ENCODE results near the gene ZNF846.
"Not testable (repeated sequence)": the region's sequence is repeated elsewhere in the genome, so short reads cannot be mapped to it uniquely, and the experiment has no call there.

ZNF846 gene

DNA sequence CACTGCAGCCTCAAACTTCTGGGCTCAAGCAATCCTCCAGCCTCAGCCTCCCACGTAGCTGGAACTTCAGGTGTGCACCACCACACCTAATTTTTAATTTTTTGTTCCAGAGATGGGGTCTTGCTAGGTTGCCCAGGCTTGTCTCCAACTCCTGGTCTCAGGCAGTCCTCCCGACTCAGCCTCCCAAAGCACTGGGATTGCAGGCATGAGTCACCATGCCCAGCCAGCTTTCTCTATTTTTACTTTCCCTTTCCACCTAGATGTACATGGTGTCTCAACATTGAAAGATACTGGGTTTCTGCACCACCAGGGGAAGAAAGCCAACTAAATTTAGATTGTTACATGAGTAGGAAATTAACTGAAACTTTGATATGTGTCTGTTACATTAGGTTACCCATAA lies 13.8 kb upstream of the ZNF846 start:
- no peak for DNase-seq

DNA sequence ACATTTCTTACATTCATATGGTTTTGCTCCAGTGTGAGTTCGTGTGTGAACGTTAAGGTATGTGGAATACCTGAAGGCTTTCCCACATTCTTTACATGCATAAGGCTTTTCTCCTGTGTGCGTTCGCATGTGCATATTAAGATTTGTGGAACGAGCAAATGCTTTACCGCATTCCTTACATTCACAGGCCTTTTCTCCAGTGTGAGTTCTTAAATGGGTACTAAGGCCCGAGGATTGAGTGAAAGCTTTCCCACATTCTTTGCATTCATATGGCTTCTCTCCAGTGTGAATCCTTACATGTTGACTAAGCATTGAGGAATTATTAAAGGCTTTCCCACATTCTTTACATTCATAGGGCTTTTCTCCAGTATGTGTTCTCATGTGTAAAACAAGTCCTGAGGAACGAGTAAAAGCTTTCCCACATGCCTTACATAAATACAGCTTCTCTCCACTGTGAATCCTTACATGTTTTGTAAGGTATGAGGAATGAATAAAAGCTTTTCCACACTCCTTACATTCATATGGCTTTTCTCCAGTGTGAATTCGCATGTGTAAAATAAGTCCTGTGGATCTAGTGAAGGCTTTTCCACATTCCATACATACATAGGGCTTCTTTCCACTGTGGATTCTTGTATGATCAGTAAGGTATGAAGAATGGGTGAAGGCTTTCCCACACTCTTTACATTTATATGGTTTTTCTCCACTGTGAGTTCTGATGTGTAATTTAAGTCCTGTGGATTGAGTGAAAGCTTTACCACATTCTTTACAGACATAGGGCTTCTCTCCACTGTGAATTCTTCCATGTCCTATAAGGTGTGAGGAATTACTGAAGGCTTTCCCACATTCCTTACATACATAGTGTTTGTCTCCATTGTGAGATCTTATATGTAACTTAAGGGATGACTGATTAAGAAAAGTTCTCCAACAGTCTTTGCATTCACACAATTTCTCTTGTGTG lies 10.7 kb downstream of the ZNF846 start:
- DNase-seq: no peak

DNA sequence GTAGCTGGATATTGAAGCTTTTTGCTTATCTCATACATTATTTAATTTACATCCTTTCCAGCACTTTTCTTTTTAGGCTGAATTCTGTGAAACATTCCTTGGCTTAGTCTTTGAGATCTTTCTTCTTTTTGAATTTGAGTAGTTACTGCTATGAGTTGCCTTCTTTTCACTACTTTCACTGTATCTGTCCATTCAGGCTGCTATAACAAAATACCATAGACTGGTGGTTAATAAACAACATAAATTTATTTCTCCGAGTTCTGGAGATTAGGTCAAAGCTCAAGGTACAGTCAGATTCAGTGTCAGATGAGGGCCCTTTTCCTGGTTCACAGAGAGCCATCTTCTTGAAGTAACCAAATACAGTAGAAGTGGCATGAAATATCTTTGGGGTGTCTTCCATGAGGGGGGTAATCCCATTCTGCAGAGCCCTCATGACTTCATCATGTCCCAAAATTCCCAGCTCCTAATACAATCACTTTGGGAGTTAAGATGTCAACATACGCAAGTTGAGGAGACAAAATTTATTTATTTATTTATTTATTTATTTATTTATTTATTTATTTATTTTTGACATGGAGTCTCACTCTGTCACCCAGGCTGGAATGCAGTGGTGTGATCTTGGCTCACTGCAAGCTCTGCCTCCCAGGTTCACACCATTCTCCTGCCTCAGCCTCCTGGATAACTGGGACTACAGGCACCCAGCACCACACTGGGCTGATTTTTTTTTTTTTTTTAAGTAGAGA lies 15.7 kb downstream of the ZNF846 start:
- DNase-seq: no peak

DNA sequence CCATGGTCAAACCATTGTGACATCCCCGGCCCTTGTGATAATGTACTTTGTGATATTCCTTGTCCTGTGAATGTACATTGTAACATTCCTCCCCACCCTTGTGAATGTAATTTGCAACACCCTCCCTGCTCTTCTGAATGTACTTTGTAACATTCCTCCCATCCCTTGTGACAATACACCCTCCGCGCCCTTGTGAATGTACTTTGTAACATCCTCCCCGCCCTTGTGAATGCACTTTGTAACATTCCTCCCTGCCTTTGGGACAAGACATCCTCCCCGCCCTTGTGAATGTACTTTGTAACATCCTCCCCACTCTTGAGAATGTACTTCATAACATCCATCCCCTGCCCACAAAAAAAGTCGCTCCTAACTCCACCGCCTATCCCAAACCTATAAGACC lies 17.1 kb downstream of the ZNF846 start:
- DNase-seq: no peak

DNA sequence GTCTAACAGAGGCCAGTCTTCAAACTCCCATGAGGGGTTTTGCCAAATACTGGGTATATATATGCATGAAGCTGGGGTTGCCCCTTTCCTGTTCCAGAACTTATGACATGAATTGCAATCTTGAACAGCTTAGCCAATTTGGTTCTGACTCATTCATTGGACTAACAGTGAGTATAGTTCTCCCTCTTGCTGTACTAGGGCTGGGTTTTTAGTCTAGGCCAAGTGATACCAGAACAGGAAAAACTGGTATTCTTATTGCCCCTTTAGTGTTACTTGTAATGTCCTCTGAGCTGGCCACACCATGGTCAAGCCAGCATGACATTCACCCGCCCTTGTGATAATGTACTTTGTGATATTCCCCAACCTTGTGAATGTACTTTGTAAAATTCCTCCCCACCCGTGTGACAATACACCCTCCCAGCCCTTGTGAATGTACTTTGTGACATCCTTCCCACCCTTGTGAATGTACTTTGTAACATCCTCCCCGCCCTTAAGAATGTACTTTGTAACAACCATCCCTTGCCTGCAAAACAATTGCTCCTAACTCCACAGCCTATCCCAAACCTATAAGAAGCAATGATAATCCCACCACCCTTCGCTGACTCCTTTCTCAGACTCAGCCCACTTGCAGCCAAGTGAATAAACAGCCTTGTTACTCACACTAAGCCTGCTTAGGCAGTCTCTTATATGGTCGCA lies 26.9 kb downstream of the ZNF846 start:
- DNase-seq: no peak

DNA sequence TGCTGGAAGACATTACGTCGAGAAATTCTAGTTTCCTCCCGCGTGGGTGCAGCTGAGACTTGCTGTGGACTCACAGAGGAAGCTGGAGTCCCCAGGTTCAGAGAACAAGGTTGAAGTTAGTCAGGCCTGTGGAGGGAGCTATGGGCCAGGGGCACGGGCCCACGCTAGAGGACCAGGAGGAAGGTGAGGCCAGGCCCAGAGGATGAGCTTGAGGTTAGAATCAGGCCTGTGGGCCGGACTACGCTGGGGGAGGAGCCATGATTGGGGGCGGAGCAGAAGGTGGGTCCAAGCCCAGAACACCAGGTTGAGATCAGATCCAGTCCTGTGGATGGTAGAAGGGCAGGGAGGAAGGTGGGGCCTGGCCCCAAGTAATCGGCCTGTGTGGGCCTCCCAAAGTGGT lies 32.6 kb downstream of the ZNF846 start:
- no peak for DNase-seq

DNA sequence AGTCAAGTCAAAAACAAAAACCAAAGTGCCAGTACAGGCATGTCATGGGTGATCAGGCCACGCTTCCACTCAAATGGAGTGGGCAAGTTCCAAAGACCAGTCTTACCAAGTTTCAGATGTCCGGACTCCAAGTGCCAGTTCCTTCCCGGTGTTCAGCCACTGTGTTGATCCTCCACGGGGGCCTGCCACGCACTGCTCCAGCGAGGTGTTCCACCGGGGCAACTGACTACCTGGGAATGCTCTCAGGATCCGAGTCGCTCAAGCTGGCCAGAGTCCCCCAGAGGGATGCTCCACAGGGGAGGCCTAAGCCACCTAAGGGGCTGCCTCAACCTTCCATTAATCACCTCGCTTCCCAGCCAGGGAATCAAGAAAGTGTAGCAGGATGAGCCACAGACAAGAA lies 38.5 kb downstream of the ZNF846 start:
- DNase-seq: not testable (repeated sequence)

DNA sequence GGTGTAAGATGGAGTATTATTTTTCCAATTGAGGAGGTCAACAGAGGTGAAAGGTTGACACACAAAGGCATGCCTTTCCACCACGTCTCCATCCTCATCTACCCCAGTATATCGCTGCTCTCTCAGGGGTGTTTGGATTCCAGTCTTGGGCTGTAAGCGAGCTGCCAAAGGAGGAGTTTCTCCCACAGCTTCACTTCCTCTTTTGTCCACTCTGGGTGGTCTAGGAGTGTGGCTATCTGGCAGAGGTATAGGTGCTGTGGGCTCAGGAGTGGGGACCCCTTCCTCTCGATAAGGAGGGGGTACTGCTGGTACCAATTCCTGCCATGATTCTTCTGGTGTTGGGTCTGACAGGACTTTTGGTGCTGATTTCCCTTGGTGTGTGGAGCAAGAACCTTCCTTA lies 39.4 kb downstream of the ZNF846 start:
- no peak for DNase-seq

DNA sequence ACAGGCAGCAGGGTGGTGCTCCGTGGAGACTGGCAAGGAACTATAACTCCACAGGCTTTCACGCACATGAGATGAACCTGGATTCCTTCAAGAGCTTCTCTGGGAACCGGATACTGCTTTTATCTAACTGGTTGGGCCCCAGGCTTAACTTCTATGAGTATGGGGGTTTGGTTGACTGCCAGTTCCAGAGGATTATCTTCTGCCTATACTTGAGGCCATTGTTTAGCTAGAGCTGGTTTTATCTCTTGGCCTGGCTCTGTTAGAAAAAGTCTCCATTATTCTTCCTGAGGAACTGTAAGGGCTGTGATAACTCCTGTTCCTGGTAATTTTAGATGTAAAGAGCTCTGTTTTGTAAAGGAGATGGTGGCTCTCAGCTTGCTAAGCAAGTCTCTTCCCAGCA lies 40.9 kb downstream of the ZNF846 start:
- no peak for DNase-seq

DNA sequence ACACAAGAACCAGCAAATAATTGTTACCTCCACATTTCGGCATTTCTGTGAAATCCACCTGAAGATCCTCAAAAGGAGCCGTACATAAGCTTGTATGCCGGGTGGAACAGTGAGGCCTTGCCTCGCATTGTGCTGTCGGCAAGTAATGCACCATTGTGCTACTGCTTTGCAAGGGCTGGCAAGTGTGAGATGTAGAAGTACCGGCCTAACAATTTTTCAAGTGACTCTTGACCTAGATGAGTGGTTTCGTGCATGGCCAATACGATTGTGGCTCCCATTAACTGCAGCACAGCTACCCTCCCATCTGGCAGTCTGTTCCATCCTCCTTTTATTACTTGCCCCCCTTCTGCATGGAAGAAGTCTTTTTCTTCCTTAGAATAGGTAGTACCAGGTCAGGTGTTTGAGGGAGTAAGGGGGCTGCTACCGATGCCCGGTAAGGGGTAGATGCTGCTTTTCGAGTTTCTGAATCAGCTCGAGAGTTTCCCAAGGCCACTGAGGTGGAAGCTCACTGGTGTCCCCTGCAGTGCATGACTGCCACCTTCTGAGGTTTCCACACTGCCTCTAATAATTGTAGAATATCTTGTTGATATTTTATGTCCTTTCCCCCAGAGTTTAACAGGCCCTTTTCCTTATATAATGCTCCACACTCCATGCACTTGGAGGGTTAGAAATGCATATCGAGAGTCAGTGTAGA lies 42.9 kb downstream of the ZNF846 start:
- not testable (repeated sequence) for DNase-seq

DNA sequence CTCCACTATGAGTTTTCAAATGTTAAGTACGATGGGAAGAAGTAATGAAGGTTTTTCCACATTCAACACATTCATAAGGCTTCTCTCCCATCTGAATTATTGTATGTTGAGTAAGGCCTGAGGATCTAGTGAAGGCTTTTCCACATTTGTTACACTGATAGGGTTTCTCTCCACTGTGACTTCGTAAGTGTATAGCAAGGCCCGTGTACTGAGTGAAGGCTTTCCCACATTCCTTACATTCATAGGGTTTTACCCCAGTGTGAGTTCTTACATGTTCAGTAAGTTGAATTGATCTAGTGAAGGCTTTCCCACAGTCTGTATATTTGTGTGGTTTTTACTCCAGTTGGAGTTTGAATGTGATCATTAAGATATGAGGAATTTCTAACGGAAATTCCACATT lies 44.4 kb downstream of the ZNF846 start:
- DNase-seq: no peak

DNA sequence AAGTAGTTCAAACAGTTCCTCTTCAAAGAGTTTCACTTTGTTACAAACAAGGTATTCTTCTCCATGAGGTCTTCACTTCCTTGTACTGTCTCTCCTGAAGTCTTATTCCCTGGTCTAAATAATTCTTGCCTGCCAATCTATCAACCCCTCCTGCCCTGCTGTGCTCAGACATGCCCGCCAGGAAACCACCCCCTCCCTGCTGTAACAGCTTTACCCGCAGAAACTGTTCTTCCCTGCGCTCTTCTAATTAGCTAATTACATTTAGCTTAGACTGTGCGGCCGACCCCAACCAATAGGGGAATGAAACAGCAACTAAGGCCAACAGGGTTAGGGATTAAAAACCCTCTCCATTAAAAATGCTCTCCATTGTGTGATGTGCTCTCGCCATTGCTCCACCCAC lies 46.7 kb downstream of the ZNF846 start:
- DNase-seq: peak; percentile 17

DNA sequence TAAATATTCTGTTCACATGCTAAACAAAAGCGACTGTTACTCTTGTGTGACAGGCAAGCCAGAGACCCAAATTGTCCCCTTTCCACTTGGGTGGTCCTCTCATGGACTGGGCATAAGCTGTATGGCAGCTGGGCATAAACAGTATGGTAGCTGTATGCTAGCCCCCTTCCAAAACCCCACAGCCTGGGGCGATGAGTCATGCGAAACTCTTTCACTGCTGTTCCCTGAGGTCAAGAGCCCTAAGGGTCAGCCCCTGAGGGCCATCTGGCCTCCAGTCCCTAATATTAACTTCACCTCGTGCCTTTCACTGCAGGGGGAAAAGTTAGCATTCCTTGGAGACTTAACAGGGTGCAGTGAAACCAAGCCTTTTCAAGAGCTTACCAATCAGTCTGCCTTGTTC lies 48.0 kb downstream of the ZNF846 start:
- DNase-seq: no peak

DNA sequence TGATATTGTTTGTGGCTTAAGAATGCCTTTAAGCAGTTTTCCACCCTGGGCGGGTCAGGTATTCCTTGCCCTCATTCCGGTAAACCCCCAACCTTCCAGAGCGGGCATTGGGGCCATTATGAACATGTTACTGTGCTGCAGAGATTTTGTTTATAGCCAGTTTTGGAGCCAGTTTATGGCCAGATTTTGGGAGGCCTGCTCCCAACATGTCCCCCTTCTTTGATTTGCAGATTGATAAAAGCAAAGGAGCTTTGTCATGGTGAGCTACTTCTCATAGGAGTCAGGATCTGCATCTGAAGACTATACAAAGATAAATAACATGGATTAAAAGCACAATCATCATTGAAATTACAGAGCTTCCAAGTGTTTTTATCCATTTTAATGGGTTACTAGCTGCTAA lies 56.7 kb downstream of the ZNF846 start:
- no peak for DNase-seq

DNA sequence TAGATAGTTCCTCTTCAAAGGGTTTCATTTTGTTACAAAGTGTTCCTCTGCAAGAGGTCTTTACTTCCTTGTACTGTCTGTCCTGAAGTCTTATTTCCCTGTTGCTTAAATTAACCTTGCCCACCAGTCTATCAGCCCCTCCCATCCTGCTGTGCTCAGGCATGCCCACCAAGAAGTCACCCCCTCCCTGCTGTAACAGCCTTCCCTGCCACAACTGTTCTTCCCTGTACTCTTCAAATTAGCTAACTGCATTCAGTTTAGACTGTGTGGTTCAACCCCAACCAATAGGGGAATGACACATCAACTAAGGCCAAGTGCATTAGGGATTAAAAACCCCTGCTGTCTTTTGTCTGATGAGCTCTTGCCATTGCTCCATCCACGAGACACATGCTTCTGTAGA lies 59.2 kb downstream of the ZNF846 start:
- no peak for DNase-seq

DNA sequence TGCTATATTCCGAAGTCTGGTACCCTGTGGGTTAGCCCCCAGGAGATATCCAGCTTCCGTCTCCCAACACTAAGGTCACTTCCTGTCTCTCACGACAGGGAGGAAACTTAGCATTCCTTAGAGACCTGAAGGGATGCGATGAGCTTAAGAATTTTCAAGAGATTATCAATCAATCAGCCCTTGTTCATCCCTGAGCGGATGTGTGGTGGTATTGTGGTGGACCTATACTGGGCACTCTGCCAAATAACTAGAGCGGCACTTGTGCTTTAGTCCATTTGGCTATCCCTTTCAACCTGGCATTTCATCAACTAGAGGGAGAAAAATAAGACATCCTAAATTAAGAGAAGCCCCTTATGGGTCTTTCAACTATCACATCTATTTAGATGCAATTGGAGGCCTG lies 62.7 kb downstream of the ZNF846 start:
- no peak for DNase-seq

DNA sequence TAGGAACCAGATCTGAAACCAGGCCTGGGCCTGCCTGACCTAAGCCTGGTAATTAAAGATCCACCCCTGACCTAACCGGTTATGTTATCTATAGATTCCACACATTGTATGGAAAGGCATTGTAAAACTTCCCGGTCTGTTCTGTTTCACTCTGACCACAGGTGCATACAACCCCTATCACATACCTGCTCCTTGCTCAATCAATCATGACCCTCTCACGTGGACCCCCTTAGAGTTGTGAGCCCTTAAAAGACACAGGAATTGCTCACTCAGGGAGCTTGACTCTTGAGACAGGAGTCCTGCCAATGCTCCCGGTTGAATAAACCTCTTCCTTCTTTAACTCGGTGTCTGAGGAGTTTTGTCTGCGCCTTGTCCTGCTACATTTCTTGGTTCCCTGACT lies 66.4 kb downstream of the ZNF846 start:
- no peak for DNase-seq

Data from NCI-H1105 (cell line).